Brain microvascular endothelial cell (primary cell): Measurements from ENCODE around the gene KCNA3.

Experiments used
- DNase-seq: peaks from one replicate; pipeline ENCODE4 v3.0.0-alpha.2; 2020
- H3K27ac ChIP-seq: fragments of 250-450 bp; sonication (Bioruptor Pico); 2 replicates; pipeline ENCODE4 v1.5.1; 2020; ENCODE audit warnings: mild to moderate bottlenecking, moderate library complexity
- H3K27me3 ChIP-seq: fragments of 250-450 bp; sonication (Bioruptor Pico); replicated peaks from 2 replicates; pipeline ENCODE4 v1.5.1; 2020; ENCODE audit warnings: mild to moderate bottlenecking
- H3K36me3 ChIP-seq: fragments of 250-450 bp; sonication (Bioruptor Pico); replicated peaks from 2 replicates; pipeline ENCODE4 v1.5.1; 2020; ENCODE audit warnings: mild to moderate bottlenecking
- H3K4me3 ChIP-seq: 2 replicates; pipeline ENCODE4 v1.5.1; 2011; ENCODE audit warnings: low read depth, mild to moderate bottlenecking, control low read depth, low read length, moderate library complexity
- CTCF ChIP-seq: IDR thresholded peaks from 2 replicates; pipeline ENCODE4 v1.5.1; 2011; ENCODE audit warnings: low read depth, mild to moderate bottlenecking, moderate library complexity, low read length, control low read depth, inconsistent platforms; ENCODE audit errors: missing control alignments
- in situ Hi-C: cut with HindIII; loops from 2 replicates; pipeline ENCODE4 v1.10.0; 2017; ENCODE audit warnings: low sequenced_read_pairs, low pct_ligation_motif_present

The KCNA3 gene

GRCh38 chr1:110636149-110636935, 38.4 kb downstream of the KCNA3 start:
- TF ChIP-seq CTCF, result no peak
- Histone ChIP-seq H3K4me3 (no peak overlapping the region), H3K27ac (no peak overlapping the region), H3K27me3 (no peaks in the 10 kb centered on the region), H3K36me3 (no peaks in the 10 kb centered on the region)
- in situ Hi-C loops, result no loop called here
- DNase-seq, result no peak

GRCh38 chr1:110635434-110635833, 39.3 kb downstream of the KCNA3 start:
- no peak overlapping the region for H3K4me3 ChIP-seq
- no peaks in the 10 kb centered on the region for H3K27me3 ChIP-seq
- in situ Hi-C loops, result no loop called here
- TF ChIP-seq CTCF, result no peak
- no peak overlapping the region for H3K27ac ChIP-seq
- no peaks in the 10 kb centered on the region for H3K36me3 ChIP-seq
- DNase-seq, result no peak

GRCh38 chr1:110634455-110635311, 40.1 kb downstream of the KCNA3 start:
- Histone ChIP-seq H3K27ac (no peak overlapping the region), H3K36me3 (no peaks in the 10 kb centered on the region), H3K4me3 (no peak overlapping the region), H3K27me3 (no peaks in the 10 kb centered on the region)
- no peak for DNase-seq
- no peak for TF ChIP-seq CTCF
- in situ Hi-C loops, result no loop called here

- Histone ChIP-seq H3K36me3 (no peaks in the 10 kb centered on the region), H3K27ac (no peak overlapping the region), H3K27me3 (no peaks in the 10 kb centered on the region), H3K4me3 (no peak overlapping the region)
- in situ Hi-C loops, result no loop called here
- TF ChIP-seq CTCF, result no peak
- no peak for DNase-seq
Measured at GRCh38 chr1:110634086-110634454, 40.7 kb downstream of the KCNA3 start.

- Histone ChIP-seq H3K4me3 (no peak overlapping the region), H3K27me3 (no peaks in the 10 kb centered on the region), H3K27ac (no peak overlapping the region), H3K36me3 (no peaks in the 10 kb centered on the region)
- no peak for DNase-seq
- in situ Hi-C loops, result no loop called here
- TF ChIP-seq CTCF, result no peak
Measured at GRCh38 chr1:110633646-110634030, 41.1 kb downstream of the KCNA3 start.
